NCI-H774 (cell line): ENCODE results near the gene BEGAIN.

Experiments used
- DNase-seq: peaks from one replicate; lab custom pipeline; 2025; lab: John Stamatoyannopoulos, UW

The BEGAIN gene

GRCh38 chr14:100567877-100568163, 19.4 kb downstream of the BEGAIN start:
- no peak for DNase-seq

GRCh38 chr14:100567009-100567876, 20.0 kb downstream of the BEGAIN start:
- DNase-seq = no peak

GRCh38 chr14:100566586-100566985, 20.6 kb downstream of the BEGAIN start:
- DNase-seq = no peak

- DNase-seq = no peak
Observed at GRCh38 chr14:100566119-100566518, 21.1 kb downstream of the BEGAIN start.

GRCh38 chr14:100565650-100566049, 21.6 kb downstream of the BEGAIN start:
- DNase-seq = no peak

- no peak for DNase-seq
Observed at GRCh38 chr14:100564512-100564911, 22.7 kb downstream of the BEGAIN start.

- no peak for DNase-seq
Observed at GRCh38 chr14:100562751-100563150, 24.5 kb downstream of the BEGAIN start.

GRCh38 chr14:100561005-100561404, 26.2 kb downstream of the BEGAIN start:
- no peak for DNase-seq

GRCh38 chr14:100560471-100560870, 26.7 kb downstream of the BEGAIN start:
- no peak for DNase-seq

GRCh38 chr14:100559455-100559854, 27.8 kb downstream of the BEGAIN start:
- DNase-seq = no peak

GRCh38 chr14:100558966-100559365, 28.3 kb downstream of the BEGAIN start:
- no peak for DNase-seq

- no peak for DNase-seq
Observed at GRCh38 chr14:100558226-100558625, 29.0 kb downstream of the BEGAIN start.

- DNase-seq = no peak
Observed at GRCh38 chr14:100557658-100558057, 29.6 kb downstream of the BEGAIN start.

- no peak for DNase-seq
Observed at GRCh38 chr14:100556936-100557505, 30.2 kb downstream of the BEGAIN start.

GRCh38 chr14:100556140-100556475, 31.1 kb downstream of the BEGAIN start:
- no peak for DNase-seq

- DNase-seq = no peak
Observed at GRCh38 chr14:100555436-100556139, 31.6 kb downstream of the BEGAIN start.

GRCh38 chr14:100554696-100555320, 32.4 kb downstream of the BEGAIN start:
- DNase-seq = no peak

- DNase-seq = no peak
Observed at GRCh38 chr14:100554082-100554677, 33.0 kb downstream of the BEGAIN start.

- no peak for DNase-seq
Observed at GRCh38 chr14:100553471-100553870, 33.7 kb downstream of the BEGAIN start.

- no peak for DNase-seq
Observed at GRCh38 chr14:100552524-100553125, 34.6 kb downstream of the BEGAIN start.

GRCh38 chr14:100551056-100551455, 36.2 kb downstream of the BEGAIN start:
- DNase-seq = no peak
